Embryonic facial prominence (tissue), 1 donor: ENCODE data around the gene CMPK1.
A peak's percentile ranks its signal among the peaks of the same experiment; 100 is the strongest.
"Not testable (repeated sequence)": the region's sequence is repeated elsewhere in the genome, so short reads cannot be mapped to it uniquely, and the experiment has no call there.

Experiments
- DNase-seq: peaks from one replicate; pipeline ENCODE4 v3.0.0-alpha.2; 2016; ENCODE audit errors: extremely low spot score

Gene CMPK1

GRCh38 chr1:47333578-47333921 lies at the start of gene CMPK1:
Gene CMPK1, plus strand, starts transcription at chr1:47333790. Its CDS starts 156 bp downstream, at chr1:47333946.
- peak; percentile 60 for DNase-seq

- not testable (repeated sequence) for DNase-seq
Measured at GRCh38 chr1:47288116-47288515, 45.5 kb upstream of the CMPK1 start.

DNA sequence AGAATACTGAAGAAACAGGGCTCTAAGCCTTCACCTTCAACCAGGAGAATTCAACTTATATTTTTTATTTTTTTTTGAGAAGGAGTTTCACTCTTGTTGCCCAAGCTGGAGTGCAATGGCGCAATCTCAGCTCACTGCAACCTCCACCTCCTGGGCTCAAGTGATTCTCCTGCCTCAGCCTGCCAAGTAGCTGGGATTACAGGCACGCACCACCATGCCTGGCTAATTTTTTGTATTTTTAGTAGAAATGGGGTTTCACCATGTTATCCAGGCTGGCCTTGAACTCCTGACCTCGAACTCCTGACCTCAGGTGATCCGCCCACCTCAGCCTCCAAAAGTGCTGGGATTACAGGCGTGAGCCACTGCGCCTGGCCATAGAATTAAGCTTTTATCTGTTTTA lies 38.7 kb upstream of the CMPK1 start:
- not testable (repeated sequence) for DNase-seq

DNA sequence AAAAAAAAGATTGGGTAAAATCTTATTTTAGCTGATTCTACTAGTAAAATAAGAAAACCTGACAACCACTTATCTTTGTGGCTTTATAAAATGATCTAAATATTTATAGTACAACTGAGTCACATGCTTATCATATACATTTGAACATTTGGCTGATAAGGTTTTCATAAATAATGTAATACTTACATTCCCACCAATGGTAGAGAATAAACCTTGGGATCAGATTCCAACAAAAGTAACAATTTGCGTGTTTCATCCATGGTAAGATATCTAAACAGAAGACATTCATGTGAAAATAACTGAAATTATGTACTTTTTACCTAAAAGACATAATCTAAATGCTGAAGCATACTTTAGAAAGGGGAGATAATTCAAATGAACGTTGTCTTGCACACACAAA lies 38.0 kb upstream of the CMPK1 start:
- DNase-seq = no peak

DNA sequence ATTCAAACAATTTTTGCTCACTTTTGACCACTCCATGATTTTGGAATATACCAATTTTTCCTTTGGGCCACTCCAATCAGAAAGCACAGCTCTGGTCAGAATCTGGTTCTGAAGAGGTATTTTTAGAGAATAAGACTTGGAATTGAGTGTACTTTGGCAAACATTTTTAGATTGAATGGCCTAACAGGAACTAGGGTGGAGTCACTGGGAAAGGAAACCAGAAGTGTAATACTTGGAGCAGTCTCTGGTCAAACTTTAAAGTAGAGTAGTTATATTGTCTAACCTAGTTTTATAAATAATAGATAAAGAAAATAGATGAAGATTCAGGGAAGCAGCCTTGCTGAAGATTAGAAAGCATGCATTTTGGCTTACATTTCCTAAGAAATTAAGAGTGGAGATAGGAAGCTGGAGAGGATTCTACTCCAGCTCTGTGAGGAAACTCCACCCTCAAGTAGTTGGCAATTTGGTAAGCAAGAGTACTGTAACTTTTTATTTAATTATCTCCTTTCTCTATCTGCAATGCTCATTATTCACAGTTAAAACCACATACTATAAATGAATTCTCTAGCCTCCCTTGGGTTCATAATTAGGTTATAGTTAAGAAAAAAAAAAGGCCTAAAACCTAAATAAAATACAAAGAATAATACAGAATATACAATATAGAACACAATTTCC lies 35.4 kb upstream of the CMPK1 start:
- no peak for DNase-seq

DNA sequence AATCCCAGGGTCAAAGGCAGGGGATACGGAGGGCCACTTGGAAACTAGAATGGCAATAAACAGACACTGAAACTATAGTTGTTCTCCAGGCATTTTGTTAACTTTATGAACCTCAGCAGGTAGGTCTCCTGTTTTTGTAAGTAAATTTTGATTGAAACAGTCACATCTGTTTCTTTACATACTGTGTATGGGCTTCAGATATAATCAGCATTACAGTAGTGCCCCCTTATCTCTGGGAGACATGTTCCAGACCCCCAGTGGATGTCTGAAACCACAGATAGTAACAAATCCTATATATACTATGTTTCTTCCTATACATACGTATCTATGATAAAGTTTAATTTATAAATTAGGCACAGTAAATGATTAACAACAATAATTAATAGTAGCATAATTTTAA lies 31.1 kb upstream of the CMPK1 start:
- no peak for DNase-seq

DNA sequence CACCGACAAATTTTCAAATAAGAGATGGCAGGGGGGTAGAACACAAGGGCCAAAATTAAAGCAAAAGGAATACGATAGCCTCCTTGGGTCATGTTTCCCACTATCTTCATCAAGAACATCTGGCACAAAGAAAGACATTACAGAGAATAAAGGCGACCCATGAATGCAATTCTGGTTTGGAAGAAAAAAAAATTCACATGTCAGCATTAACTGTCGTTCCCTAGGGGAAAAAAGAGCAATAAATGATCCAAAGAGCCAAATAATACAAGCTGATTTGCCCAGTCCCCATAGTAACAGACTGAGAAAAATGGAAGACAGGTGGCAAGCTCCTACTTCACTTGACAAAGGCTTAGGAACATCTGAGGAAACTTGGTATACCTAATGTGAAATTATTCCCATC lies 24.2 kb upstream of the CMPK1 start:
- DNase-seq = no peak

DNA sequence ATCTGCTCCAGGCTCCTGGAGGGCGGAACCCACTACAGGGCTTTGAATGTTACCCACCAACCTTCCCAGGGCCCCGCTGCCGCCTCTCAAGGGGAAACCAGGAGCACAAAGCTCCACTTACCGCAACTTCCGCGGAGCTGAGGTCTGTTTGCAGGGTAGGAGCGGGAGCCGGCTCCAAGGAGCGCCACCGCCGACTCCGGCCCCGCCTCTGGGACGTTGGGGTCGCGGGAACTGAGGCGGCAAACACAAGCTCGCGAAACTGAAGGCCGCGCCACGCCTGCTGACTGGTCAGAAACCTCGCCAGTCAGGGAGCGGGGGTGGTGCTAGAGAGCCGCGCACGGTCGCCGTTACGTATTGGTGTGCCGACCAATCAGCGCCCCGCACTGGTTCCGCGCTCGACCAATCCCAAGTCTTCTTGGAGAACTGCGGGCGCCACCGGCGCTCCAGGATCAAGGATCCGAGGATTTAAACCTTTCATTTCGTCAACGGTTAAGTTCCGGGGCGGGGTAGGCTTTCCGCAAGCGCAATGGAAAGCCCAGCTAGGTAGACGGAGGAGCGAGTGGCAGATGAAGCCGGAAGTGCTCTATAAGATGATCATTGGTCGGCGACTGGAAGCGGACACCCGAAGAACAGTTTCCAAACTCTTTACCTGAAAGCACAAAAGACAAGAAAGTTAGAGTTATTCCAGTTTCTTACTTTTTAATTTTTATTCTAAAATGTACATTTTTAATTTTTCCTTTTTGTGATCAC lies 19.5 kb upstream of the CMPK1 start, which contains the start of gene STIL:
TSS of gene STIL (minus strand) at position 233 of the 750 bp plus-strand sequence. CDS start 3,828 bp downstream, outside the sequence.
- peak; percentile 98 for DNase-seq

DNA sequence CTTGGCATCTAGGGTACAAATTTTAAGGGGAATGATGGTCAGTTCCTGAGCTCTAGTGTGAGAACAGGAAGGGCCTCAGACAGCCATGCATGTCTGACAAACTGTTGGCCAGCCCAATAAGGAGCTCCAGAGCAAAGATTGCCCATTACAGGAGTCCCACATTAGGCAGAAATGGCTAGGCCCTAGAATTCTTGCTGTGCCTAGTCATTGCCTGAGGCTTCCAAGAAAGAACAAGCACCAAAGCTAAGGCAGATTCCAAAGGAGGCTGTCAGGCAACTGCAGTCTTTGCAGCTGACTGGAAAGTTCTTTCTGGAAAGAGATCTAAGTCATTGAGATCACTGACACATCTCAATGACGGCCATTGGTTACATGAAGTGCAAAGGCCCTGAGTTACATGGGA lies 15.7 kb upstream of the CMPK1 start:
- DNase-seq = no peak

- not testable (repeated sequence) for DNase-seq
Measured at GRCh38 chr1:47319968-47320367, 13.6 kb upstream of the CMPK1 start.

GRCh38 chr1:47323599-47324031 lies 10.0 kb upstream of the CMPK1 start:
- no peak for DNase-seq

DNA sequence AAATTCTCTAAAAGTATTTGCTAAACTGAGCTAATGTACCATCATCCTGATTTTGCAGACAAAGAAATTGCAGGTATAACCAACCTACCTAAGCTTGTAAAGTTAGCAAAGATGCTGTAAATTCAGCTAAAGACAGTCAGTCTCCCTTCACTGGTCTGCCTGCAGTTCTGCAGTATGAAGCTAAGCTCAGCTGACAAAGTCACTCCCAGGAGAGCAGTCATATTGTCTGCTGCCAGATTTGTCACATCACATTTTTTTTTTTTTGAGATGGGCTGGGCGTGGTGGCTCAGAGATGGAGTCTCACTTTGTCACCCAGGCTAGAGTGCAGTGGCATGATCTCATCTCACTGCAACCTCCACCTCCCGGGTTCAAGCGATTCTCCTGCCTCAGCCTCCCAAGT lies 8.9 kb upstream of the CMPK1 start:
- DNase-seq = no peak

DNA sequence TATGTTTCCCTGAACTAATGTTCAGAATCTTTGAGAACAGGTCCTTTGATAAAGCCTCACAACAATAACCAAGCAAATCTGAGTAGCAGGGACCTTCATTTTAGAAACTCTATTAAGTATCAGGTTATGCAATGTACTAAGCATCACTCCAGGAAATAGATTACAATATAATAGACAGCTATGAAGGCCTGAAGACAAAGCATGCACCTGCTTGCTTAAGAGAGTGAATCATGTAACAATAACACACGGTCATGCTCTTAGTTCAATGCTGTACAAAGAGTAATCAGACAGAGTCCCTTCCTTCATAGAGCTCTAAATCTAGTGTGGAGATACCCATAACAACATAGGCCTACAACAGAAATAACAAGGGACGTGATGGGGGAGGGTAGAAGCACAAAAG lies 8.1 kb upstream of the CMPK1 start:
- DNase-seq = no peak

- no peak for DNase-seq
Measured at GRCh38 chr1:47326271-47326670, 7.3 kb upstream of the CMPK1 start.

- DNase-seq = no peak
Measured at GRCh38 chr1:47328992-47329391, 4.6 kb upstream of the CMPK1 start.

GRCh38 chr1:47330212-47330611 lies 3.4 kb upstream of the CMPK1 start:
- no peak for DNase-seq

GRCh38 chr1:47331875-47332274 lies 1.7 kb upstream of the CMPK1 start:
- DNase-seq = no peak

- DNase-seq = no peak
Measured at GRCh38 chr1:47332779-47333577, 612 bp upstream of the CMPK1 start.

GRCh38 chr1:47333922-47334764 lies 553 bp downstream of the CMPK1 start:
- DNase-seq = peak; percentile 44

- DNase-seq = no peak
Measured at GRCh38 chr1:47334765-47335435, 1.3 kb downstream of the CMPK1 start.

- no peak for DNase-seq
Measured at GRCh38 chr1:47337350-47337749, 3.8 kb downstream of the CMPK1 start.
